ENCODE results near the gene SMPX. TPM values are rescaled to one million over a fixed set of nuclear protein-coding genes. Genes with fewer than 3 reads are reported as not detected.

The SMPX gene
- polyA plus RNA-seq, 1 of the 3 experiments (the other 2 are of a cell fraction) = not detected

DNA sequence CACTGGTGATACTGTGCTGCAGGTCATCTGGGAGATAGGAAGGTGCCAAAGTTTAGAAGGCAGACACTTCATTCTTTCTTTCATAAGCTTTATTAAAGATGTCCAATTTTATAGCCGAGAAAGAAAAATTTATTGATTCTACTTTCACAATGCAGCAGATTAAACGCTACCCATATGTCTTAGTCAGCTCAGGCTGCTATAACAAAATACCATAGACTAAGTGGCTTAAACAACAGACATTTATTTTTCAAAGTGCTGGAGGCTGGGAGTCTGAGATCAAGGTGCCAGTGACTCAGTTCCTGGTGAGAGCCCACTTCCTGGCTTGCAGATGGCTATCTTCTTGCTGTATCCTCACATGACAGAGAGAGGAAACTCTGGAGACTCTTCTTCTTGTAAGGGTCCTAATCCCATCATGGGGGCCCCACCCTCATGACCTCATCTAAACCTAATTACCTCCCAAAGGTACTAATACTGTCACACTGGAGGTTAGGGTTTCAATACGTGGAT is 66.4 kb downstream of the SMPX start:
- Histone ChIP-seq H3K9me3 (no peaks in the 10 kb centered on the region), H3K36me3 (replicated peaks in 1 of 2; ENCODE audit: control insufficient read depth in 1 of 2, insufficient read depth in 2 of 2, low read length in 1 of 2) (no peaks in the 10 kb centered on the region), H3F3A (replicated peaks; ENCODE audit: insufficient read depth) (no peaks in the 10 kb centered on the region), H3K4me1 (ENCODE audit: control insufficient read depth in 1 of 2, insufficient read depth in 2 of 2, low read depth in 1 of 2, low read length in 1 of 2) (no peaks in the 10 kb centered on the region), H3K9me2 (no peaks in the 10 kb centered on the region), H3K79me2 (ENCODE audit: insufficient read depth) (no peaks in the 10 kb centered on the region), H3K27ac (ENCODE audit: low read depth in 2 of 2, low read length in 1 of 2) (no peak overlapping the region), H3K4me2 (no peak overlapping the region), H3K27me3 (ENCODE audit: insufficient read depth) (no peaks in the 10 kb centered on the region), H4K20me1 (ENCODE audit: insufficient read depth) (no peaks in the 10 kb centered on the region), H3K4me3 (ENCODE audit: low read depth in 2 of 2, low read length in 1 of 2) (no peak overlapping the region), H3K9ac (no peak overlapping the region), H2AFZ (ENCODE audit: low read depth) (no peak overlapping the region)
- TF ChIP-seq CHD2 (IDR thresholded peaks at IDR 0.05; ENCODE audit: low read length, partially characterized antibody) (no peak), EP300 (IDR thresholded peaks at IDR 0.05; ENCODE audit: borderline replicate concordance in 1 of 2, low read depth in 1 of 2, low read length in 1 of 2) (no peak), FOSL2 (IDR thresholded peaks at IDR 0.05; ENCODE audit: borderline replicate concordance, low read depth) (no peak), GABPA (IDR thresholded peaks at IDR 0.05; ENCODE audit: low read depth) (no peak), MEF2A (IDR thresholded peaks at IDR 0.05; ENCODE audit: borderline replicate concordance, low read depth) (no peak), TCF12 (IDR thresholded peaks at IDR 0.05) (no peak), EZH2phosphoT487 (IDR thresholded peaks at IDR 0.05; ENCODE audit: borderline replicate concordance, low read depth) (no peak), RFX5 (IDR thresholded peaks at IDR 0.05; ENCODE audit: low read length) (no peak), MXI1 (IDR thresholded peaks at IDR 0.05; ENCODE audit: low read depth, low read length) (no peak), RXRA (IDR thresholded peaks at IDR 0.05; ENCODE audit: borderline replicate concordance, low read depth) (no peak), YY1 (IDR thresholded peaks at IDR 0.05; ENCODE audit: low read depth) (no peak), RAD21 (IDR thresholded peaks at IDR 0.05; ENCODE audit: low read length) (no peak), SMC3 (IDR thresholded peaks at IDR 0.05; ENCODE audit: low read depth, low read length) (no peak), RCOR1 (IDR thresholded peaks at IDR 0.05; ENCODE audit: low read length) (no peak)
- TF ChIP-seq, protein P1, sequence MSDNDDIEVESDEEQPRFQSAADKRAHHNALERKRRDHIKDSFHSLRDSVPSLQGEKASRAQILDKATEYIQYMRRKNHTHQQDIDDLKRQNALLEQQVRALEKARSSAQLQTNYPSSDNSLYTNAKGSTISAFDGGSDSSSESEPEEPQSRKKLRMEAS (IDR thresholded peaks at IDR 0.05; ENCODE audit: low read depth) = no peak
- TF ChIP-seq, protein P2, sequence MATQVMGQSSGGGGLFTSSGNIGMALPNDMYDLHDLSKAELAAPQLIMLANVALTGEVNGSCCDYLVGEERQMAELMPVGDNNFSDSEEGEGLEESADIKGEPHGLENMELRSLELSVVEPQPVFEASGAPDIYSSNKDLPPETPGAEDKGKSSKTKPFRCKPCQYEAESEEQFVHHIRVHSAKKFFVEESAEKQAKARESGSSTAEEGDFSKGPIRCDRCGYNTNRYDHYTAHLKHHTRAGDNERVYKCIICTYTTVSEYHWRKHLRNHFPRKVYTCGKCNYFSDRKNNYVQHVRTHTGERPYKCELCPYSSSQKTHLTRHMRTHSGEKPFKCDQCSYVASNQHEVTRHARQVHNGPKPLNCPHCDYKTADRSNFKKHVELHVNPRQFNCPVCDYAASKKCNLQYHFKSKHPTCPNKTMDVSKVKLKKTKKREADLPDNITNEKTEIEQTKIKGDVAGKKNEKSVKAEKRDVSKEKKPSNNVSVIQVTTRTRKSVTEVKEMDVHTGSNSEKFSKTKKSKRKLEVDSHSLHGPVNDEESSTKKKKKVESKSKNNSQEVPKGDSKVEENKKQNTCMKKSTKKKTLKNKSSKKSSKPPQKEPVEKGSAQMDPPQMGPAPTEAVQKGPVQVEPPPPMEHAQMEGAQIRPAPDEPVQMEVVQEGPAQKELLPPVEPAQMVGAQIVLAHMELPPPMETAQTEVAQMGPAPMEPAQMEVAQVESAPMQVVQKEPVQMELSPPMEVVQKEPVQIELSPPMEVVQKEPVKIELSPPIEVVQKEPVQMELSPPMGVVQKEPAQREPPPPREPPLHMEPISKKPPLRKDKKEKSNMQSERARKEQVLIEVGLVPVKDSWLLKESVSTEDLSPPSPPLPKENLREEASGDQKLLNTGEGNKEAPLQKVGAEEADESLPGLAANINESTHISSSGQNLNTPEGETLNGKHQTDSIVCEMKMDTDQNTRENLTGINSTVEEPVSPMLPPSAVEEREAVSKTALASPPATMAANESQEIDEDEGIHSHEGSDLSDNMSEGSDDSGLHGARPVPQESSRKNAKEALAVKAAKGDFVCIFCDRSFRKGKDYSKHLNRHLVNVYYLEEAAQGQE (IDR thresholded peaks at IDR 0.05; ENCODE audit: low read depth, low read length) = no peak
- TF ChIP-seq, protein P3, sequence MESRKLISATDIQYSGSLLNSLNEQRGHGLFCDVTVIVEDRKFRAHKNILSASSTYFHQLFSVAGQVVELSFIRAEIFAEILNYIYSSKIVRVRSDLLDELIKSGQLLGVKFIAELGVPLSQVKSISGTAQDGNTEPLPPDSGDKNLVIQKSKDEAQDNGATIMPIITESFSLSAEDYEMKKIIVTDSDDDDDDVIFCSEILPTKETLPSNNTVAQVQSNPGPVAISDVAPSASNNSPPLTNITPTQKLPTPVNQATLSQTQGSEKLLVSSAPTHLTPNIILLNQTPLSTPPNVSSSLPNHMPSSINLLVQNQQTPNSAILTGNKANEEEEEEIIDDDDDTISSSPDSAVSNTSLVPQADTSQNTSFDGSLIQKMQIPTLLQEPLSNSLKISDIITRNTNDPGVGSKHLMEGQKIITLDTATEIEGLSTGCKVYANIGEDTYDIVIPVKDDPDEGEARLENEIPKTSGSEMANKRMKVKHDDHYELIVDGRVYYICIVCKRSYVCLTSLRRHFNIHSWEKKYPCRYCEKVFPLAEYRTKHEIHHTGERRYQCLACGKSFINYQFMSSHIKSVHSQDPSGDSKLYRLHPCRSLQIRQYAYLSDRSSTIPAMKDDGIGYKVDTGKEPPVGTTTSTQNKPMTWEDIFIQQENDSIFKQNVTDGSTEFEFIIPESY (IDR thresholded peaks at IDR 0.05; ENCODE audit: borderline replicate concordance, low read depth) = no peak
- TF ChIP-seq, protein P4, sequence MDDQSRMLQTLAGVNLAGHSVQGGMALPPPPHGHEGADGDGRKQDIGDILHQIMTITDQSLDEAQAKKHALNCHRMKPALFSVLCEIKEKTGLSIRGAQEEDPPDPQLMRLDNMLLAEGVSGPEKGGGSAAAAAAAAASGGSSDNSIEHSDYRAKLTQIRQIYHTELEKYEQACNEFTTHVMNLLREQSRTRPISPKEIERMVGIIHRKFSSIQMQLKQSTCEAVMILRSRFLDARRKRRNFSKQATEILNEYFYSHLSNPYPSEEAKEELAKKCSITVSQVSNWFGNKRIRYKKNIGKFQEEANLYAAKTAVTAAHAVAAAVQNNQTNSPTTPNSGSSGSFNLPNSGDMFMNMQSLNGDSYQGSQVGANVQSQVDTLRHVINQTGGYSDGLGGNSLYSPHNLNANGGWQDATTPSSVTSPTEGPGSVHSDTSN (IDR thresholded peaks at IDR 0.05) = no peak
- no peak for DNase-seq
- CTCF ChIA-PET = no interaction called here
- POLR2A ChIA-PET = no interaction called here
- 55% methylated on average over 3 of the region's 3 CpGs for WGBS (ENCODE audit: low lambda C conversion rate)
